B cell (primary cell): ENCODE results near the gene KRT4. TPM values are rescaled to one million over a fixed set of nuclear protein-coding genes. Genes with fewer than 3 reads are reported as not detected.

Source experiments
- ATAC-seq: fragments of 200-7000 bp; cut with Tn5 transposase; one replicate; pipeline ENCODE4 v1.10.0; 2021; ENCODE audit warnings: low read depth, mild to moderate bottlenecking, moderate number of reproducible peaks, moderate library complexity
- CTCF ChIA-PET: fragments of 350-600 bp; sonication (Branson Sonifier 250); formaldehyde crosslinking; loops from one replicate; lab custom pipeline; 2021; ENCODE audit warnings: antibody characterized with exemption, inconsistent platforms; lab: Charles Lee
- POLR2A ChIA-PET: fragments of 350-600 bp; sonication (Branson Sonifier 250); formaldehyde crosslinking; loops from one replicate; lab custom pipeline; 2021; ENCODE audit warnings: antibody characterized with exemption; lab: Charles Lee
- DNase-seq: peaks from one replicate; pipeline ENCODE4 v3.0.0; 2013
- H2AFZ ChIP-seq: 2 replicates; pipeline ENCODE4 v1.6.1; 2012; ENCODE audit warnings: mild to moderate bottlenecking, low read depth, low read length; ENCODE audit not compliant: insufficient read depth, poor library complexity, severe bottlenecking
- H3K27ac ChIP-seq, 2 donors: 1 replicate in 1 of 2; 2 replicates in 1 of 2; pipeline ENCODE4 v1.5.1; 2012 to 2013; ENCODE audit warnings: low read length in 2 of 2, mild to moderate bottlenecking in 2 of 2, moderate library complexity in 1 of 2
- H3K27me3 ChIP-seq, 4 experiments: fragments of 200-600 bp in 1 of 4; sonication (generic) in 1 of 4; replicated peaks in 1 of 4; 1 replicate in 2 of 4; 2 replicates in 2 of 4; pipeline versions ENCODE4 v1.6.1 to v1.7.0; 2013 to 2016; ENCODE audit warnings: low read length in 3 of 4, mild to moderate bottlenecking in 2 of 4, mixed read lengths in 1 of 4, moderate library complexity in 1 of 4; ENCODE audit not compliant: insufficient read depth in 4 of 4, control insufficient read depth in 3 of 4; ENCODE audit errors: control extremely low read depth in 1 of 4
- H3K36me3 ChIP-seq, 2 experiments: replicated peaks in 1 of 2; 1 replicate in 1 of 2; 2 replicates in 1 of 2; pipeline versions ENCODE4 v1.6.1 to v1.7.1; 2013; ENCODE audit warnings: low read length in 1 of 2; ENCODE audit not compliant: insufficient read depth in 2 of 2, control insufficient read depth in 1 of 2; ENCODE audit errors: control extremely low read depth in 1 of 2, extremely low read depth in 1 of 2
- H3K4me1 ChIP-seq, 2 donors: fragments of 200-600 bp in 1 of 2; sonication (generic) in 1 of 2; 1 replicate in 1 of 2; 2 replicates in 1 of 2; pipeline versions ENCODE4 v1.5.1 to v1.6.1; 2013 to 2017; ENCODE audit warnings: low read length in 2 of 2; ENCODE audit not compliant: control insufficient read depth in 2 of 2, insufficient read depth in 2 of 2
- H3K4me2 ChIP-seq: replicated peaks from 2 replicates; pipeline ENCODE3; 2012; ENCODE audit warnings: mild to moderate bottlenecking, low read depth, low read length; ENCODE audit not compliant: poor library complexity, severe bottlenecking
- H3K4me3 ChIP-seq, 5 experiments: fragments of 200-600 bp in 1 of 5; sonication (generic) in 1 of 5; 1 replicate in 3 of 5; 2 replicates in 2 of 5; pipeline versions ENCODE4 v1.5.1 to v1.7.0; 2011 to 2016; ENCODE audit warnings: low read length in 4 of 5, mild to moderate bottlenecking in 4 of 5, low read depth in 2 of 5, control low read depth in 1 of 5, moderate library complexity in 1 of 5; ENCODE audit not compliant: insufficient read depth in 1 of 5; ENCODE audit errors: control extremely low read depth in 1 of 5, extremely low read depth in 1 of 5
- H3K79me2 ChIP-seq: fragments of 200-600 bp; sonication (generic); one replicate; pipeline ENCODE4 v1.6.0; 2016; ENCODE audit warnings: low read length; ENCODE audit not compliant: control insufficient read depth, insufficient read depth
- H3K9ac ChIP-seq: fragments of 200-600 bp; sonication (generic); 2 replicates; pipeline ENCODE4 v1.6.1; 2017; ENCODE audit warnings: mild to moderate bottlenecking, low read length, moderate library complexity
- H3K9me3 ChIP-seq, 3 donors: one replicate each; pipeline versions ENCODE4 v1.6.1 to v1.7.1; 2013; ENCODE audit warnings: low read length in 2 of 3; ENCODE audit not compliant: control insufficient read depth in 2 of 3, insufficient read depth in 1 of 3; ENCODE audit errors: control extremely low read depth in 1 of 3
- H4K20me1 ChIP-seq: 2 replicates; pipeline ENCODE4 v1.6.0; 2012; ENCODE audit warnings: mild to moderate bottlenecking, low read length; ENCODE audit not compliant: insufficient read depth, control insufficient read depth, poor library complexity, severe bottlenecking
- H3K27ac Mint-ChIP-seq: one replicate; pipeline ENCODE4 v1.8.0; 2021; ENCODE audit warnings: mixed read lengths
- H3K27me3 Mint-ChIP-seq: one replicate; pipeline ENCODE4 v1.8.0; 2021; ENCODE audit warnings: mixed read lengths
- H3K4me1 Mint-ChIP-seq: one replicate; pipeline ENCODE4 v1.8.0; 2021; ENCODE audit warnings: mixed read lengths
- H3K4me3 Mint-ChIP-seq: one replicate; pipeline ENCODE4 v1.8.0; 2021; ENCODE audit warnings: mixed read lengths
- H3K9me3 Mint-ChIP-seq: one replicate; pipeline ENCODE4 v1.8.0; 2022; ENCODE audit warnings: mixed read lengths; ENCODE audit not compliant: insufficient read depth
- EZH2 ChIP-seq: IDR thresholded peaks from 2 replicates; pipeline ENCODE4 v1.6.1; 2012; ENCODE audit warnings: borderline replicate concordance, low read depth, mild to moderate bottlenecking, moderate library complexity, low read length; ENCODE audit not compliant: insufficient read depth, poor library complexity, severe bottlenecking
- WGBS: methylation state at CpG from one replicate; pipeline ENCODE4 v1.1.5; 2013; ENCODE audit warnings: missing lambda C conversion rate; ENCODE audit not compliant: insufficient coverage; 5-methylcytosine and 5-hydroxymethylcytosine counted together
- intact Hi-C: fragments of 100-400 bp; cut with micrococcal nuclease; formaldehyde crosslinking; loops from one replicate; pipeline ENCODE4 v1.10.0; 2022
- polyA plus RNA-seq: library from polyadenylated mRNA; depleted of rRNA; stranded (reverse); fragments of >200 nt; gene quantifications from 2 replicates; pipeline ENCODE4 v1.2.3, GENCODE V29; 2012
- total RNA-seq, 2 donors: library from RNA; stranded (reverse); fragments of 120-200 nt in 1 of 2; gene quantifications; 1 replicate in 1 of 2; 2 replicates in 1 of 2; pipeline versions ENCODE4 v1.2.3 to v1.2.4, GENCODE V29; 2013 to 2022
- TF ChIP-seq, protein P1 (sequence below): fragments of 200-600 bp; IDR thresholded peaks from one replicate; pipeline ENCODE4 v1.8.0; 2022; ENCODE audit warnings: antibody characterized with exemption, mild to moderate bottlenecking

The KRT4 gene
- total and polyA plus RNA-seq, 2 donors (not counting 1 experiment from before 2014, with no cell fraction given), result not detected

DNA sequence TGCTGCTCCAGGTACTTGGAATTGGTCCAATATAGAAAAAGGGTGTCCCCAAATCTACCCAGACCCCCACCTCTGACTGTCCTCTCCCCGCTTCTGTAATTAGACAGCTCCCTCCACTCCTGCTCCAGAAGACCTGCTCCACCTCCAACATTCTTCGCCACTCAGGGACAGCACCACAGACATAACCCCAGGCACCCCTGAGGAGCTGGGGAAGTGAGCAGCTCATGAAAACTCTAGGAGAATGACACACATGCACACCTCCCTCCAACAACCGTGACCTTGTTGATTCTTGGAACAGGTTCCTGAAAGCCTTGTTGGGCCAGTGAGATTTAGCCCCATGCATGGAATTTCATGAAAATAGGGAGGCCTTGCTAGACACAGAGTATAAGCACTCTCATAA lies 8.2 kb downstream of the KRT4 start:
- no peaks in the 10 kb centered on the region for H3K9me3 ChIP-seq
- no peak overlapping the region for H3K9ac ChIP-seq
- no peaks in the 10 kb centered on the region for H3K79me2 ChIP-seq
- Mint-ChIP-seq H3K4me1 (no peaks in the 10 kb centered on the region), H3K4me3 (no peak overlapping the region), H3K9me3 (no peaks in the 10 kb centered on the region), H3K27ac (no peak overlapping the region), H3K27me3 (peaks cover 34% of the 10 kb centered on the region)
- no peaks in the 10 kb centered on the region for H4K20me1 ChIP-seq
- no peak for TF ChIP-seq EZH2
- H3K36me3 ChIP-seq, result no peaks in the 10 kb centered on the region
- no peaks in the 10 kb centered on the region for H3K4me1 ChIP-seq
- DNase-seq, result no peak
- CTCF ChIA-PET, result no interaction called here
- POLR2A ChIA-PET, result no interaction called here
- peaks cover 0 to 2% (median 0%) of the 10 kb centered on the region in 4 experiments for H3K27me3 ChIP-seq
- WGBS, result 94% methylated on average over 3 of the region's 3 CpGs
- H3K4me3 ChIP-seq, result no peak overlapping the region
- intact Hi-C loops, result no loop called here
- no peak overlapping the region for H3K4me2 ChIP-seq
- no peak overlapping the region for H2AFZ ChIP-seq
- ATAC-seq, result no peak
- H3K27ac ChIP-seq, result no peak overlapping the region

DNA sequence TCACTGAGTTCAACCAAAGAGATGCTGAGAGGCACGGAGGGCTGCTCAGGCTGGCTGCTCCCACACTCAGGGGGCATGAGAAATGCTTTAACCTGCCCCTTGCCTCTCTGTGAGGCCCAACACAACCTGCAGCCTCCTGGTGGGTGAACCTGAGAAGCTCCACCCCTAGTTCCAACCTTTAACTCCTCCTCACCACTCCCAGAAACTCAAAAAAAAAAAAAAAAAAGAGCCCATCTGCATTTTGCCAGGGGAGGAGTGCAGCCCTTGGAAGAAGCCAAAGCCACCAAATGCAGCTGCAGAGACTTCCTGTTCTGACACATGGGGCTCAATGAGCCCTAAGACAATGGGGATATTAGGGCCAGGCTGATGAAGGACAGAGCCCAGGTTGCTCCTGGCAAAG lies 8.9 kb downstream of the KRT4 start:
- H3K4me2 ChIP-seq, result no peak overlapping the region
- no peak overlapping the region for H3K4me3 ChIP-seq
- no peaks in the 10 kb centered on the region for H4K20me1 ChIP-seq
- Mint-ChIP-seq H3K27me3 (peaks cover 38% of the 10 kb centered on the region), H3K27ac (no peak overlapping the region), H3K4me1 (no peaks in the 10 kb centered on the region), H3K9me3 (no peaks in the 10 kb centered on the region), H3K4me3 (no peak overlapping the region)
- H3K27ac ChIP-seq, result no peak overlapping the region
- no peak overlapping the region for H2AFZ ChIP-seq
- DNase-seq, result no peak
- 64% methylated on average over 1 of the region's 1 CpG for WGBS
- H3K9ac ChIP-seq, result no peak overlapping the region
- no peak for TF ChIP-seq EZH2
- TF ChIP-seq, protein P1, sequence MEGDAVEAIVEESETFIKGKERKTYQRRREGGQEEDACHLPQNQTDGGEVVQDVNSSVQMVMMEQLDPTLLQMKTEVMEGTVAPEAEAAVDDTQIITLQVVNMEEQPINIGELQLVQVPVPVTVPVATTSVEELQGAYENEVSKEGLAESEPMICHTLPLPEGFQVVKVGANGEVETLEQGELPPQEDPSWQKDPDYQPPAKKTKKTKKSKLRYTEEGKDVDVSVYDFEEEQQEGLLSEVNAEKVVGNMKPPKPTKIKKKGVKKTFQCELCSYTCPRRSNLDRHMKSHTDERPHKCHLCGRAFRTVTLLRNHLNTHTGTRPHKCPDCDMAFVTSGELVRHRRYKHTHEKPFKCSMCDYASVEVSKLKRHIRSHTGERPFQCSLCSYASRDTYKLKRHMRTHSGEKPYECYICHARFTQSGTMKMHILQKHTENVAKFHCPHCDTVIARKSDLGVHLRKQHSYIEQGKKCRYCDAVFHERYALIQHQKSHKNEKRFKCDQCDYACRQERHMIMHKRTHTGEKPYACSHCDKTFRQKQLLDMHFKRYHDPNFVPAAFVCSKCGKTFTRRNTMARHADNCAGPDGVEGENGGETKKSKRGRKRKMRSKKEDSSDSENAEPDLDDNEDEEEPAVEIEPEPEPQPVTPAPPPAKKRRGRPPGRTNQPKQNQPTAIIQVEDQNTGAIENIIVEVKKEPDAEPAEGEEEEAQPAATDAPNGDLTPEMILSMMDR, result no peak
- H3K79me2 ChIP-seq, result no peaks in the 10 kb centered on the region
- no peak for ATAC-seq
- H3K27me3 ChIP-seq, result peaks cover 0 to 2% (median 0%) of the 10 kb centered on the region in 4 experiments
- no peaks in the 10 kb centered on the region for H3K36me3 ChIP-seq
- H3K4me1 ChIP-seq, result no peaks in the 10 kb centered on the region
- intact Hi-C loops, result no loop called here
- ChIA-PET POLR2A (no interaction called here), CTCF (no interaction called here)
- no peaks in the 10 kb centered on the region for H3K9me3 ChIP-seq
